GM18526 (cell line): Measurements from ENCODE around the gene TMC4.

Source experiments
- POLR2A ChIP-seq: IDR thresholded peaks from 3 replicates; pipeline ENCODE4 v1.6.1; 2011; ENCODE audit not compliant: insufficient read length; ENCODE audit errors: extremely low read depth

TMC4 gene

GRCh38 chr19:54186351-54186750, 13.4 kb upstream of the TMC4 start:
- no peak for TF ChIP-seq POLR2A

- no peak for TF ChIP-seq POLR2A
These were observed 10.5 kb upstream of the TMC4 start for GRCh38 chr19:54183431-54183830.

- no peak for TF ChIP-seq POLR2A
These were observed 7.7 kb upstream of the TMC4 start for GRCh38 chr19:54180691-54181091.

- TF ChIP-seq POLR2A: no peak
These were observed 7.0 kb upstream of the TMC4 start for GRCh38 chr19:54179921-54180461.

GRCh38 chr19:54179262-54179852, 6.4 kb upstream of the TMC4 start:
- no peak for TF ChIP-seq POLR2A

GRCh38 chr19:54178581-54179261, 5.8 kb upstream of the TMC4 start:
- no peak for TF ChIP-seq POLR2A

- TF ChIP-seq POLR2A: no peak
These were observed 1.2 kb upstream of the TMC4 start for GRCh38 chr19:54173951-54174834.

- TF ChIP-seq POLR2A: no peak
These were observed 369 bp upstream of the TMC4 start for GRCh38 chr19:54173359-54173699.

GRCh38 chr19:54169149-54169740, 3.7 kb downstream of the TMC4 start:
- no peak for TF ChIP-seq POLR2A

GRCh38 chr19:54168174-54168917, 4.6 kb downstream of the TMC4 start:
- no peak for TF ChIP-seq POLR2A

- no peak for TF ChIP-seq POLR2A
These were observed 7.7 kb downstream of the TMC4 start for GRCh38 chr19:54165222-54165621.

- TF ChIP-seq POLR2A: no peak
These were observed 8.4 kb downstream of the TMC4 start for GRCh38 chr19:54164369-54165068.

- TF ChIP-seq POLR2A: no peak
These were observed 10.1 kb downstream of the TMC4 start for GRCh38 chr19:54162884-54163283.

GRCh38 chr19:54162241-54162805, 10.6 kb downstream of the TMC4 start:
- TF ChIP-seq POLR2A: no peak
